Neural progenitor cell (in vitro differentiated cells): ENCODE results near the gene EFNA2. TPM values are rescaled to one million over a fixed set of nuclear protein-coding genes. Genes with fewer than 3 reads are reported as not detected.

Experiments
- DNase-seq: peaks from one replicate; pipeline ENCODE4 v3.0.0-alpha.2; 2016; ENCODE audit warnings: low spot score
- H2AFZ ChIP-seq: fragments of 200-600 bp; sonication (generic); replicated peaks from 2 replicates; pipeline ENCODE4 v1.6.1; 2016; ENCODE audit warnings: antibody characterized with exemption
- H3F3A ChIP-seq: fragments of 200-600 bp; sonication (generic); 2 replicates; pipeline ENCODE4 v1.6.1; 2016; ENCODE audit warnings: antibody characterized with exemption, low read depth
- H3K27ac ChIP-seq: fragments of 200-600 bp; sonication (generic); 2 replicates; pipeline ENCODE4 v1.5.1; 2016; ENCODE audit warnings: mild to moderate bottlenecking
- H3K27me3 ChIP-seq: fragments of 200-600 bp; sonication (generic); 2 replicates; pipeline ENCODE4 v1.6.1; 2016; ENCODE audit warnings: mild to moderate bottlenecking, moderate library complexity
- H3K36me3 ChIP-seq: fragments of 200-600 bp; sonication (generic); 2 replicates; pipeline ENCODE4 v1.5.1; 2016
- H3K4me1 ChIP-seq: fragments of 200-600 bp; sonication (generic); 2 replicates; pipeline ENCODE4 v1.6.1; 2016; ENCODE audit warnings: mixed run types
- H3K4me2 ChIP-seq: fragments of 200-600 bp; sonication (generic); 2 replicates; pipeline ENCODE4 v1.6.1; 2016
- H3K4me3 ChIP-seq: fragments of 200-600 bp; sonication (generic); 2 replicates; pipeline ENCODE4 v1.5.1; 2016
- H3K79me2 ChIP-seq: fragments of 200-600 bp; sonication (generic); 2 replicates; pipeline ENCODE4 v1.6.1; 2016; ENCODE audit warnings: low read depth
- H3K9ac ChIP-seq: fragments of 200-600 bp; sonication (generic); 2 replicates; pipeline ENCODE4 v1.6.1; 2016
- H3K9me3 ChIP-seq: fragments of 200-600 bp; sonication (generic); 2 replicates; pipeline ENCODE4 v1.5.1; 2016; ENCODE audit warnings: low read depth
- H4K20me1 ChIP-seq: fragments of 200-600 bp; sonication (generic); 2 replicates; pipeline ENCODE4 v1.6.1; 2016; ENCODE audit warnings: low read depth
- H3K27ac Mint-ChIP-seq: 3 replicates; pipeline ENCODE4 v1.8.0; 2021; ENCODE audit warnings: mixed read lengths
- H3K27me3 Mint-ChIP-seq: 2 replicates; pipeline ENCODE4 v1.8.0; 2022; ENCODE audit warnings: low read depth, mild to moderate bottlenecking, inconsistent platforms, moderate library complexity, mixed read lengths; ENCODE audit not compliant: insufficient read depth
- H3K36me3 Mint-ChIP-seq: 3 replicates; pipeline ENCODE4 v1.8.0; 2021; ENCODE audit warnings: mixed read lengths
- H3K4me1 Mint-ChIP-seq: 3 replicates; pipeline ENCODE4 v1.8.0; 2021; ENCODE audit warnings: mixed read lengths
- H3K4me3 Mint-ChIP-seq: 3 replicates; pipeline ENCODE4 v1.8.0; 2021; ENCODE audit warnings: mild to moderate bottlenecking, moderate library complexity, mixed read lengths
- H3K9me3 Mint-ChIP-seq: 3 replicates; pipeline ENCODE4 v1.8.0; 2020; ENCODE audit warnings: mixed read lengths
- CTCF ChIP-seq: fragments of 200-600 bp; sonication (generic); IDR thresholded peaks from 2 replicates; pipeline ENCODE4 v1.5.1; 2017; ENCODE audit warnings: antibody characterized with exemption, mild to moderate bottlenecking
- EZH2 ChIP-seq: fragments of 200-600 bp; sonication (generic); IDR thresholded peaks from 2 replicates; pipeline ENCODE4 v1.6.1; 2017; ENCODE audit warnings: antibody characterized with exemption, mild to moderate bottlenecking, moderate library complexity
- EZH2phosphoT487 ChIP-seq: fragments of 200-600 bp; sonication (generic); IDR thresholded peaks from 2 replicates; pipeline ENCODE4 v1.6.1; 2017; ENCODE audit warnings: antibody characterized with exemption
- total RNA-seq: library from RNA; depleted of rRNA; stranded (reverse); fragments of >200 nt; gene quantifications from 2 replicates; pipeline ENCODE4 v1.2.3, GENCODE V29; 2015; ENCODE audit warnings: low replicate concordance

Gene EFNA2
- total RNA-seq, 1 donor from 2014 or later = 13.2 TPM

GRCh38 chr19:1269065-1269477, 16.6 kb upstream of the EFNA2 start, which contains the start of gene CIRBP:
Gene CIRBP, plus strand, starts transcription at chr19:1269332. Its CDS starts 1,602 bp downstream, at chr19:1270934.
- H3K27ac Mint-ChIP-seq = peak within 1 kb of the TSS; percentile 70
- peaks cover 14% of the 10 kb centered on the region for H3K27me3 ChIP-seq
- peak within 1 kb of the TSS; percentile 77 for H3K9ac ChIP-seq
- DNase-seq = peak; percentile 100
- H3K9me3 ChIP-seq = no peaks in the 10 kb centered on the region
- H3K36me3 Mint-ChIP-seq = peaks cover 27% of the 10 kb centered on the region
- H3K4me3 ChIP-seq = peak within 1 kb of the TSS; percentile 74
- peaks cover 47% of the 10 kb centered on the region for H3K79me2 ChIP-seq
- H3K4me3 Mint-ChIP-seq = peak within 1 kb of the TSS; percentile 90
- H3K27ac ChIP-seq = peak within 1 kb of the TSS; percentile 98
- peaks cover 74% of the 10 kb centered on the region for H3K4me1 Mint-ChIP-seq
- peaks cover 34% of the 10 kb centered on the region for H3K27me3 Mint-ChIP-seq
- peaks cover 50% of the 10 kb centered on the region for H4K20me1 ChIP-seq
- peaks cover 59% of the 10 kb centered on the region for H3K4me1 ChIP-seq
- H3K4me2 ChIP-seq = peak within 1 kb of the TSS; percentile 99
- no peak within 1 kb of the TSS for H2AFZ ChIP-seq
- no peaks in the 10 kb centered on the region for H3K9me3 Mint-ChIP-seq
- H3K36me3 ChIP-seq = peaks cover 5% of the 10 kb centered on the region
- TF ChIP-seq EZH2 = no peak
- no peak for TF ChIP-seq EZH2phosphoT487
- TF ChIP-seq CTCF = no peak
- peaks cover 86% of the 10 kb centered on the region for H3F3A ChIP-seq

GRCh38 chr19:1269478-1270212, 16.0 kb upstream of the EFNA2 start:
- H3K4me2 ChIP-seq = peak overlapping the region; percentile 99
- H3K9ac ChIP-seq = peak overlapping the region; percentile 77
- peak overlapping the region; percentile 37 for H3K27ac Mint-ChIP-seq
- H3K4me1 ChIP-seq = peaks cover 62% of the 10 kb centered on the region
- TF ChIP-seq CTCF (no peak), EZH2 (no peak), EZH2phosphoT487 (no peak)
- H3F3A ChIP-seq = peaks cover 86% of the 10 kb centered on the region
- H3K27ac ChIP-seq = peak overlapping the region; percentile 98
- no peaks in the 10 kb centered on the region for H3K9me3 Mint-ChIP-seq
- H3K27me3 Mint-ChIP-seq = peaks cover 34% of the 10 kb centered on the region
- no peaks in the 10 kb centered on the region for H3K9me3 ChIP-seq
- peaks cover 71% of the 10 kb centered on the region for H3K4me1 Mint-ChIP-seq
- H4K20me1 ChIP-seq = peaks cover 56% of the 10 kb centered on the region
- H2AFZ ChIP-seq = no peak overlapping the region
- H3K36me3 ChIP-seq = peaks cover 5% of the 10 kb centered on the region
- peak; percentile 95 for DNase-seq
- peaks cover 27% of the 10 kb centered on the region for H3K36me3 Mint-ChIP-seq
- H3K79me2 ChIP-seq = peaks cover 47% of the 10 kb centered on the region
- H3K27me3 ChIP-seq = peaks cover 14% of the 10 kb centered on the region
- peak overlapping the region; percentile 74 for H3K4me3 ChIP-seq
- peak overlapping the region; percentile 90 for H3K4me3 Mint-ChIP-seq

- no peak for DNase-seq
- Histone ChIP-seq H3K27ac (no peak overlapping the region), H3K4me3 (peak overlapping the region; percentile 74), H2AFZ (no peak overlapping the region), H3K4me1 (peaks cover 59% of the 10 kb centered on the region), H3K27me3 (peaks cover 14% of the 10 kb centered on the region), H3K36me3 (peaks cover 5% of the 10 kb centered on the region), H3K9ac (peak overlapping the region; percentile 77), H3K79me2 (peaks cover 47% of the 10 kb centered on the region), H3F3A (peaks cover 85% of the 10 kb centered on the region), H4K20me1 (peaks cover 59% of the 10 kb centered on the region), H3K9me3 (no peaks in the 10 kb centered on the region), H3K4me2 (peak overlapping the region; percentile 99)
- Mint-ChIP-seq H3K36me3 (peaks cover 27% of the 10 kb centered on the region), H3K4me3 (peak overlapping the region; percentile 90), H3K9me3 (no peaks in the 10 kb centered on the region), H3K27ac (peak overlapping the region; percentile 37), H3K27me3 (peaks cover 30% of the 10 kb centered on the region), H3K4me1 (peaks cover 64% of the 10 kb centered on the region)
- no peak for TF ChIP-seq EZH2
- no peak for TF ChIP-seq CTCF
- no peak for TF ChIP-seq EZH2phosphoT487
Observed at GRCh38 chr19:1270213-1270853, 15.3 kb upstream of the EFNA2 start.
